ENCODE data around the gene HOXB3. TPM values are rescaled to one million over a fixed set of nuclear protein-coding genes. Genes with fewer than 3 reads are reported as not detected.

The HOXB3 gene
- total and polyA plus RNA-seq, 8 donors, result 1.1 to 5.6 (median 2.0) TPM

DNA sequence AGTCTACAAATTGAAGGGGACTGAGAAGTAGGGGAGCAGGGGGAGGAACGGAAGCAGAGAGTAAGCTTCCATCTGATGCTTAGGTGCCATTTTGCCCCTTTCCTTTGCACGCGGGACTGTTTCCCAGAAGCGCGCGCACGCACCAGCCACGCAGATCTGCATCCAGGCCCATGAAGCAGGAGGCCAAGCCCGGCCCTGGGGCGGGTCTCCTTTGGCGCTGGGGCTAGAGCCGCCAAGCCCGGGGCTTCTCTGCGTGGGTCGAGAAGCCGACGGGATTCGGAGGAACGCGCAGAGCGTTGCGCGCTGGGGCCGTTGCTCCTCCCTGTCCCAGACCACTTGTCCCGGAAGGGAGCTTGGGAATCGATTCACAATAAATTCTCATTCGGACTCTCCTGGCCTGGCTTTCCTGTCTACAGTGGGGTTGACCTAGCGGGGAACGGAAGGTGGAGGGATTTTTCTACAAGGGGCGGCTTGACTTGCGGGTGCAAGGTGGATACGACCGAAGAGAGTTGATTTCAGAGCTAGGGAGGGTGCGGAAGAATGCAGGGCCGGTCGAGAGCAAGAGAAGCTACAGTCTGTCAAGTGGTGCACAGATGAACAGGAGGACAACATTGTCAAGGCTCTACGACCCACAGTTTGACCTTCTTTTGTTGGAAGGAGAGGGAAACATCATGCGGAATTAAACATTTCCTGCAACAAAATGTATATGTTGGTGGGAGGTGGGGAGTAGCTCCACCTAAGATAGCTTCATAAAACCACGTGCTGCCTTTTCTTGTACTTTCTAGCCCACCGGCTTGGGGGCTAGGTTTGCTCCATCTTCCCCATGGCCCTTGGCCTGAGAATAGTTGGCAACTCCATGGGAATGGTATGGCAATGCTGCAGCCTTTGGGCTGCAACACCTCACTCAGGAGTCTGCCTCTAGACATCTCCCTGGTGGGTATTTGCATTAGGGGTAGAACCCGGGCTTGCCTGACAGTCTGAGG lies 31.7 kb upstream of the HOXB3 start:
- no peaks in the 10 kb centered on the region for H3K36me3 ChIP-seq
- peaks cover 0 to 70% (median 23%) of the 10 kb centered on the region in 4 donors for H3K27me3 ChIP-seq
- intact Hi-C loops (cut with DNase I), result no loop called here
- TF ChIP-seq, protein P1, sequence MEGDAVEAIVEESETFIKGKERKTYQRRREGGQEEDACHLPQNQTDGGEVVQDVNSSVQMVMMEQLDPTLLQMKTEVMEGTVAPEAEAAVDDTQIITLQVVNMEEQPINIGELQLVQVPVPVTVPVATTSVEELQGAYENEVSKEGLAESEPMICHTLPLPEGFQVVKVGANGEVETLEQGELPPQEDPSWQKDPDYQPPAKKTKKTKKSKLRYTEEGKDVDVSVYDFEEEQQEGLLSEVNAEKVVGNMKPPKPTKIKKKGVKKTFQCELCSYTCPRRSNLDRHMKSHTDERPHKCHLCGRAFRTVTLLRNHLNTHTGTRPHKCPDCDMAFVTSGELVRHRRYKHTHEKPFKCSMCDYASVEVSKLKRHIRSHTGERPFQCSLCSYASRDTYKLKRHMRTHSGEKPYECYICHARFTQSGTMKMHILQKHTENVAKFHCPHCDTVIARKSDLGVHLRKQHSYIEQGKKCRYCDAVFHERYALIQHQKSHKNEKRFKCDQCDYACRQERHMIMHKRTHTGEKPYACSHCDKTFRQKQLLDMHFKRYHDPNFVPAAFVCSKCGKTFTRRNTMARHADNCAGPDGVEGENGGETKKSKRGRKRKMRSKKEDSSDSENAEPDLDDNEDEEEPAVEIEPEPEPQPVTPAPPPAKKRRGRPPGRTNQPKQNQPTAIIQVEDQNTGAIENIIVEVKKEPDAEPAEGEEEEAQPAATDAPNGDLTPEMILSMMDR (IDR thresholded peaks at IDR 0.05), result no peak
- ATAC-seq, result no peak
- no peak for DNase-seq
- FAIRE-seq, result no peak
- peaks cover 8 to 15% (median 12%) of the 10 kb centered on the region in 3 donors for H3K4me1 ChIP-seq
- H3K27ac ChIP-seq, result no peak overlapping the region
- no peaks in the 10 kb centered on the region for H3K9me3 ChIP-seq
- 8% methylated on average over 41 of the region's 41 CpGs for WGBS, 2 donors
- no peak overlapping the region for H3K4me3 ChIP-seq

DNA sequence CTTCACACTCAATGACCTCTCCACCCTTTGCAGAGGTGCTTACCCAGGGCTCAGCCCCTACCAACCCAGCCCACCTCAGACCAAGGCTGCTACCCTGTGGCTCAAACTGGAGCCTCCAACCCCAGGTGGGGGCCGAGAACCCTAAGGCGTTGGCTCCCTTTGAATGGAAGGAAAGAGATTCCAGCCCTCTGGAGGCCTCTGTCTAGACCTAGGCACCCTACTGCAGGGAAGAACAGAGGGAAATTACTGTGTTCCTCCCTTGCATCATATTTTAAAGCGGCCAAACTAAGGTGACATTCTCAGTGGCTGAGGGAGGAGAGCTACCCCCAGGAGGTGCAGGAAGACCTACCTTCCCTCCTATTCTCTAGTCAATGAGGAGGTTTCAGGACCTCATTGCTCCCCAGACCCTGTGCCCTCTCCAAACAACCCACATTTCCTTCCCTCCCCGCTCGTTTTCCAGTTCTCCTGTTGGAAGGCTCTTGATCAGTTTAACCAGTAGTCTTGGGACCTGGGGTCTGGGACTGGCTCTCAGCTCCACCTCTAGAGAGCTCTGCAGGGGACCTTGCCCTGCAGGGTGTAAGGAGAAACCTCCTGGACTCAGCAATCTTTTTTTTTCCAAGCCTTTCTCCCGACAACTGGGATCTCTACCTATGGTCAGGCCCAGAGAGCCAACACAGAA lies 30.6 kb upstream of the HOXB3 start:
- DNase-seq, result no peak
- intact Hi-C loops (cut with DNase I), result no loop called here
- 21 to 22% methylated on average over 6 of the region's 6 CpGs for WGBS, 2 donors
- Histone ChIP-seq H3K4me1 (peaks cover 6 to 8% (median 7%) of the 10 kb centered on the region in 3 donors), H3K4me3 (no peak overlapping the region), H3K27me3 (peaks cover 9 to 71% (median 24%) of the 10 kb centered on the region in 4 donors), H3K9me3 (no peaks in the 10 kb centered on the region), H3K27ac (no peak overlapping the region), H3K36me3 (no peaks in the 10 kb centered on the region)
- TF ChIP-seq, protein P1 (IDR thresholded peaks at IDR 0.05), result no peak
- no peak for FAIRE-seq
- no peak for ATAC-seq

DNA sequence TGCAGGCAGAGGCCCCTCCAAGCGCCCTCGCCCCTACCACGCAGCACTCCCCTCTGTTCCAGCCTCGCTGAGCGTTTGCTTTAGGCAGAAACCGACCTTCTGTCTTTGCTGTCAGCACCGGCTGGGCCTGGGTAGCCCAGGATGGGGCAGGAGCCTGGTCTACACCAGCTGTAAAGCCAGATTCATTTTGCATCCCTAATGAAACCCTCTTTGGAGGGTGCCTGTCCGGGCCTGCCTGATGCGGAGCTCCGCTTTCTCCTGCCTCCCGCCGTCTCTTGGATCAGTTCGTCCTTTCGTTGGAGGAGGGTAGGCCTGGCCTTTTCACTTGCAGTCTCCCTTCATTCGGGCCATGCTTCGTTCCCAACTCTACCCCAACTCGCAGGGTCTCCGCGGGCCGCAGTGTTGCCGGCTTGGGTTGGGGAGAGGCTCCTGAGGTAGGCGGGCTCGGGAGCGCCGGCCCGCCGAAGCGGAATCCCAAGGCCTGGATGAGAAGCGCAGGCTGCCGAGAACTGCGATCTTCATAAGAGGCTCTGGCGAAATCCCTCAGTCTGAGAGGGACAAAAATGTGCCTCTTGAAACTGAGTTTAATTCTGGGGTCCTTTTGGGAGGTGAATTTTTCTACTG lies 29.9 kb upstream of the HOXB3 start:
- Histone ChIP-seq H3K9me3 (no peaks in the 10 kb centered on the region), H3K4me1 (peaks cover 1% of the 10 kb centered on the region in 3 donors), H3K36me3 (no peaks in the 10 kb centered on the region), H3K27me3 (peaks cover 9 to 68% (median 26%) of the 10 kb centered on the region in 4 donors), H3K4me3 (no peak overlapping the region), H3K27ac (no peak overlapping the region)
- FAIRE-seq (no peak), DNase-seq (no peak), ATAC-seq (no peak)
- 16 to 18% methylated on average over 32 of the region's 32 CpGs for WGBS, 2 donors
- intact Hi-C loops (cut with DNase I), result loop anchor here in 1 of 3 donors (10.0 kb wide), 1 partner anchor 475 kb away; no protein-coding TSS in a partner anchor
- TF ChIP-seq, protein P1 (IDR thresholded peaks at IDR 0.05), result no peak

DNA sequence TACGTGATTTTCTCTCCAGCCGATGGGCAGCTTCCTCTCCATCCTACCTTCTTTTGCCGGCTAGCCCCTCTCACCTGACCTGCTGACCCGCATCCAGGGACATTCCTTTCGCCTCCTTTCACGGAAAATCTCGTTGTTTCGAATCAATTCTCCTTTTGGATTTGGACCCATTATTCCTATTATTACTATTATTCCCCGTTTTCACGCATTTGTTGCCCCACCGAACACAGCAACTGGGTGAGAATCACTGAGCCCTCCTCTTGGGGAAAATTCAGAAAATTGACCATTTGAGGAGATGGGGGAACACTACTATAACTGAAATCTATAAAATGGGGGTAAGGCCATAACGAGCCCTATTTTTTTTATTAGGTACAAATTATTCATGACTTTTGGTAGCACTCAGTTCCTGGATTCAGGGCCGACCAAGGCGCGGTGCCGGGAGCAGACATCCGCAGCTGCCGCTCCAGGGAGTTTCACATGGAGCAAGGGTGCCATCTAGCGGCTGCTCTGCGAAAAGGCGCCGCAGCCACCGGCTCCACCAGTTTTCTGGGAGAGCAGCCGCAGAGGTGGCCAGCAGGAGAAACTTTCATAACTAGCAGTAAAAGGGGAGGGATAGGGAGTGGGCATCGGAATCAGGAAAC lies 28.3 kb upstream of the HOXB3 start:
- Histone ChIP-seq H3K4me1 (no peaks in the 10 kb centered on the region), H3K27ac (no peak overlapping the region), H3K36me3 (no peaks in the 10 kb centered on the region), H3K4me3 (no peak overlapping the region), H3K27me3 (peaks cover 9 to 71% (median 24%) of the 10 kb centered on the region in 4 donors), H3K9me3 (no peaks in the 10 kb centered on the region)
- DNase-seq (peak; percentile 75 to 98 (median 92)), FAIRE-seq (peak; percentile 74), ATAC-seq (peak; percentile 94 to 99 (median 97))
- WGBS, 2 donors, result 3% methylated on average over 25 of the region's 25 CpGs
- intact Hi-C loops (cut with DNase I), result loop anchor here in 1 of 3 donors (10.0 kb wide), 1 partner anchor 474 kb away; no protein-coding TSS in a partner anchor
- TF ChIP-seq, protein P1 (IDR thresholded peaks at IDR 0.05), result peak; percentile 92 to 97 (median 97)

Measured in pancreas (tissue), 10 donors.